ENCODE results near the gene TM4SF18.

DNA sequence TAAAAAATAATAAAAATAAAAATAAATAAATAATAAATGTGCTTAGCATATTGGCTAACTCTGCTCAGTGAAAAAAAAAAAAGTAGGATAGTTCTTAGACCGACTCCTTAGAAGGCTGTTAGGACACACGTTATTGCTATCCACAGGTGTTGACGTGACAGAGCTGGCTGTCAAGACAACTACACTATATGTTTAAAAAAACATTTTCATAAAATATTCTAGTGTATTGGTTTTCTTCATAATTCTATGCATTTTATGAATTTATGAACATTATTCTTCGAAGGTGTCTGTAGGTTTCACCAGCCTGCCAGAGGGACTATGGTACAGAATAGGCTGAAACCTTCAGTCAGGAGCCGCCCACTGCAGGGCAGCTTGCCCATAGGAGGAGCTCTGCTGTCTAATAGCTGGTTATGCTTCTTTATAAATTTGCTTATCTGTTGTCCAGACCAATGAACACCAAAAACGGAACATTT is 34.8 kb upstream of the TM4SF18 start:
- TF ChIP-seq EZH2 (IDR thresholded peaks at IDR 0.05) (no peak), POLR2AphosphoS5 (IDR thresholded peaks at IDR 0.05; ENCODE audit: borderline replicate concordance, low read depth, low read length) (no peak)
